ENCODE data around the gene SETD1A. TPM values are rescaled to one million over a fixed set of nuclear protein-coding genes. Genes with fewer than 3 reads are reported as not detected.

Gene SETD1A
- total RNA-seq, 6 experiments from 2014 or later: 3.7 to 7.4 (median 6.9) TPM

GRCh38 chr16:31000671-31001382, 43.3 kb downstream of the SETD1A start:
- no peak for DNase-seq
- no peak for TF ChIP-seq POLR2A (IDR thresholded peaks at IDR 0.05)
- no peak for TF ChIP-seq CTCF (IDR thresholded peaks at IDR 0.05)
- no peak for ATAC-seq

GRCh38 chr16:31001507-31002249, 44.1 kb downstream of the SETD1A start:
- no peaks in the 10 kb centered on the region for H3K36me3 ChIP-seq
- no peaks in the 10 kb centered on the region for H3K27me3 ChIP-seq
- intact Hi-C loops (cut with DNase I): no loop called here
- H3K9me3 ChIP-seq: no peaks in the 10 kb centered on the region
- ATAC-seq: peak in 2 of 4 donors; percentile 8 to 14
- DNase-seq: peak in 1 of 3 donors; percentile 77
- peaks cover 0 to 44% (median 15%) of the 10 kb centered on the region in 4 donors for H3K4me1 ChIP-seq
- H3K27ac ChIP-seq: no peak overlapping the region
- H3K4me3 ChIP-seq: no peak overlapping the region
- TF ChIP-seq CTCF (IDR thresholded peaks at IDR 0.05): no peak
- TF ChIP-seq POLR2A (IDR thresholded peaks at IDR 0.05): no peak
- 32% methylated on average over 9 of the region's 16 CpGs for WGBS (ENCODE audit: insufficient coverage, low coverage, low lambda C conversion rate, missing lambda C conversion rate)

More at GRCh38 chr16:31000671-31001382, 43.3 kb downstream of the SETD1A start:
- H3K9me3 ChIP-seq: no peaks in the 10 kb centered on the region
- intact Hi-C loops (cut with DNase I): no loop called here
- no peaks in the 10 kb centered on the region for H3K36me3 ChIP-seq
- no peaks in the 10 kb centered on the region for H3K27me3 ChIP-seq
- H3K4me1 ChIP-seq: peaks cover 0 to 47% (median 16%) of the 10 kb centered on the region in 4 donors
- H3K27ac ChIP-seq: peak overlapping the region in 1 of 3 donors; percentile 99
- WGBS (ENCODE audit: insufficient coverage, low coverage, low lambda C conversion rate, missing lambda C conversion rate): 74% methylated on average over 12 of the region's 19 CpGs
- no peak overlapping the region for H3K4me3 ChIP-seq

DNA sequence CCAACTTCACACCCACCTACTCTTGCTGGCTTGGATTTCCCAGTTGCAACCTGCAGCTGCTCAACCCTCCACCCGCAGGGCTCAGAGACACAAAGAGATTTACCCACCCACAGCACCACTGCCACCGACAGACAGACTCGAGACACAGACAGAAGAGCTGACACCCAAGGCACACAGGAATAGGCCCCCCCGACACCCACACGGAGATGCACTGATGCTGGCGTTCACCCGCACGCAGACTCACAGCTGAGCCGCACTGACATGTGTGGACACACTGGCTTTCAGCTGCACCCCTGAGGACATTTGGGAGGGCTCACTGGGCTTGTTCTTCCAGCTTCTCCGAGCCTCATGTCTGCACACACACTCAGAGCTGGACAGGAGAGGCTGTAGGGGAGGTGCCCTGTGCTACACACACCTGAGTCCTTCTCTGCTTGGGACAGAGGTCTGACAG, 44.7 kb downstream of the SETD1A start:
- H3K4me3 ChIP-seq: no peak overlapping the region
- H3K9me3 ChIP-seq: no peaks in the 10 kb centered on the region
- no peak for DNase-seq
- H3K36me3 ChIP-seq: no peaks in the 10 kb centered on the region
- TF ChIP-seq POLR2A (IDR thresholded peaks at IDR 0.05): no peak
- TF ChIP-seq CTCF (IDR thresholded peaks at IDR 0.05): no peak
- intact Hi-C loops (cut with DNase I): no loop called here
- no peaks in the 10 kb centered on the region for H3K27me3 ChIP-seq
- H3K27ac ChIP-seq: no peak overlapping the region
- H3K4me1 ChIP-seq: peaks cover 0 to 44% (median 15%) of the 10 kb centered on the region in 4 donors
- no peak for ATAC-seq
- WGBS (ENCODE audit: insufficient coverage, low coverage, low lambda C conversion rate, missing lambda C conversion rate): 67% methylated on average over 3 of the region's 10 CpGs

GRCh38 chr16:31002862-31003341, 45.3 kb downstream of the SETD1A start:
- no peak for TF ChIP-seq POLR2A (IDR thresholded peaks at IDR 0.05)
- no peak for TF ChIP-seq CTCF (IDR thresholded peaks at IDR 0.05)
- H3K4me3 ChIP-seq: no peak overlapping the region
- peaks cover 0 to 38% (median 15%) of the 10 kb centered on the region in 4 donors for H3K4me1 ChIP-seq
- DNase-seq (no peak), ATAC-seq (no peak)
- no CpG with 5 or more reads among the region's 9 CpGs for WGBS (ENCODE audit: insufficient coverage, low coverage, low lambda C conversion rate, missing lambda C conversion rate)
- H3K27me3 ChIP-seq: no peaks in the 10 kb centered on the region
- H3K36me3 ChIP-seq: no peaks in the 10 kb centered on the region
- no peaks in the 10 kb centered on the region for H3K9me3 ChIP-seq
- H3K27ac ChIP-seq: no peak overlapping the region
- intact Hi-C loops (cut with DNase I): no loop called here

All from right lobe of liver (tissue), 6 donors.